D341Med (cell line): ENCODE measurements around the gene JRKL.

Experiments used
- DNase-seq: peaks from one replicate; pipeline ENCODE4 v3.0.0; 2012; ENCODE audit warnings: low spot score

JRKL gene

DNA sequence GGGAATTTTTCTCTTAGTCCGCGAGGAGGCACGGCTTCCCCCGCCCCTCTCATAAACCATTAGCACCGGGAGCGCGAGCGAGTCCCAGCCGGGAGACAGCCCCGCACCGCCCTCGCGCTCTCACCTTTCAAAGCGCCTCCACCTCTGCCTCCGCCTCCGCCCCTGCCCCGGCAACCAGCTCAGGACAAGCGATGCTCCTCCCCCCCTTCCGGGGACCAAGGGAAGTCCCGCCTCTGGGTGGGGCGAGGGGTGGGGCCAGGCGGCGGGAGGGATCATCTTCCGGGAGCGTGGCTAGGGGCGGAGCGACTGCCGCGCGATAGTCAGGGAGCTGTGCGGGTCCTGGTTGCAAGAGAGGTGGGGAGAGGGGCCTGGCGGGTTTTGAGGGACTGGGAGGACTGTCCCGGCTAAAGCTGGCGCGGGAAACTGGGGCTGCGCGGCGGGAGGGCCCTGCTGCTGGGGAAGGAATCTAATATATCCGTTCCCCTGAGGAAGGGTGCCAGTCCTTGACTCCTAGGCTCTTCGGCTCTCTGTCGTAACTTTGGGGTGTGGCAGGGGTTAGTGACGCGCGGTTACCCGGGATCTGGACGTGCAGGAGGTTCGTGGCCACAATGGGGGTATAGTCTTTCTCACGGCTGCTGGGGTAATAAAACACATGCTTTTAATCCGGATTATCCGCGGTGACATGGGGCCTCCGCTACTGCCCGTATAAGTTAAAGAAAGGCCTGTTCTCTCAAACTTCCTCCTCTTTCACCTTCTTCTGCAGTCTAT, at the start of gene JRKL, which contains the start of gene CCDC82:
JRKL (plus strand) TSS at position 294 of the 768 bp plus-strand sequence. CDS start 637 bp downstream, outside the sequence.
CCDC82 (minus strand) TSS at position 193 of the 768 bp plus-strand sequence. CDS start 5,165 bp downstream, outside the sequence.
- DNase-seq: peak; percentile 94

DNA sequence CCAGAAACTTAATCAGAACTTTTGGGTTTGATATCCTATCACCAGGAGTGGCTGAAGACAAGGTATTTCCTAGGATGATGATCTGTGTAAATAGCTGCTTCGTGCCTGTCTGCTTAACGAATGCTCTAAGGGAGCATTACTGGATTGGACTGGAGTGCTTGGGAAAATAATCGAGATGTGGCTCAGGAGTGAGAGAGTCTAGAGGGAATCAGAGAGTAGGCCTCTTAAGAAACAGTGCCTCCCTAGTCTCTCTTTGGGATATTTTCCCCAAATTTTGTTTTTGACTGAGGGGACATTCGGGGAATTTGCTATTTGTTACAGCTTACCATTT, 49.3 kb upstream of the JRKL start:
- DNase-seq: no peak

DNA sequence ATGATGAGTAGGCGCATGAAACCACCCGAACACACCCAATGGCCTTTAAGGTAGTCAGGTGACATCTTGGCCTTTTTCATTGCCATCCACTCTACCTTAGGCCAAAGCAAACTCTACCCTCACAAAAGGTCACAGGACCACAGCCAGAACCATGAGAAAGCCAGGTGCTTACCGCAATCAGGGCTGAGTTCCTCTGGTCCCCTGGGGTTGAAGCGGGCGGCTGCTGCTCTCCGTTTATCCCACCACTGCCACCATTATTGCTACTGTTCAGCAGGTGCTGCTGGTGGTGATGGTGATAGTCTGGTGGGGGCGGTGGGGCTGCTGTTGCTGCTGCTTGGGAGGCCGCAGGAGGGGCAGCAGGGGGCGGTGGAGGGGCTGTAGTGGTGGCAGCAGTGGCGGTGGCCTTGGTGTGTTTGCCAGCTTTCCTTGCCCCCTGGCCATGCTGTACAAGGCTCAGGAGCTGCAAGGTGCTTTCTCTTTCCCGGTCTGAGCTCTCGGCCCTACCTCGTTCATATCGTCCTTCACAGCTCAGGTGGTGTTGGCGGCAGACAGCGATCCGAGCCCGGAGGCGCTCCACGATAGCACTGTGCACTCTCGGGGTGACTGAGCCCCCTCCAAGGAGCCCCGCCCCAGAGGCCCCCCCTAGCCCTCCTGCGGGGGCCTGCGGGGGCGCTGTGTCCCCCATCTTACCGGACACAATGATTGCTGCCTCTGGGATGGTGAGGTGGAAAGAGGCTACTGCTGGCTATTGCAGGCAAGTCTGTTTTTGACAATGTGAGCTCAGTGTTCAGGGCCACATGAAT, 48.4 kb upstream of the JRKL start:
- DNase-seq: peak; percentile 64

DNA sequence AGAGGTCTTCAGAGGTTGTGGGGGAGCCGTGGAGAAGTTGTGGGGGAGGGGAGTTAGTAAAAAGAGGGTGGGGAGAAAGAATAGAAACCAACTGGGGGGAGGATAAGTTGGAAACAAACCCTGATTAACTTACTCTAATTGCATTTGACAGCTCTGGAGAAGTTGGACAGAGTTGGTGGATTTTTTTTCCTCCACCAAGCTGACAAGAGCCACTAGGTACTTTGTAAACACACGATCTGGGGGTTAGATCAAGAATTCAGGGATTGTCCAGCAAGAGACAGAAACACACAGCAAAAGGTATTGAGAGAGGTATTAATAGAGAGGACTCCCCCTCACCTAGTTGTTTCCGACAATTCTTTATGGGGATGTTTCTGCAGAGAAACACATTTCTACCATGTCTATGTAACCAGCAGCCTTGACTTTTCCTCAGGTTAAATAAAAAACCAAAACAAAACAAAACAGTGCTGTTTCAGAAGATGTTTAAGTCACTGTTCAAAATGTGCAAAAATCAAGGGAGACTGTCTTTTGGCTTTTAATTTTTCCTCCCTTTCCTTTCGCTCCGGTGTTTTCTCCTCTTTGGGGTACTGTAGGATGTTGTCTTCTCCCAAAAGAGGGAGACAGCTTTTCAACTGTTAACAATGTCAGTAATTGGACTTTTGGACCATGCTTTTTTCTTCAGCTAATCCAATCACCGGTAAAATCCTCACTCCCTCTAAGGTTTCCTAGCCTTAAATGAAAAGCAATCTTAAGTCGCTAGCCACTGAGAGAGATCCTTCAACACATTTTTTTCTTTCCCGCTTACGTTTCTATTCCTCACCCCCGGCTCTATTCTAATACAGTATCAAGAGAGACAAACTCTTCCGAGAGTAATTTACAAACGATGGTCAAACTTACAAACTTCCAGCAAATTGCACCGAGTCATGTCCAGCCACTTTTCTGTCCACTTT, 47.5 kb upstream of the JRKL start:
- DNase-seq: no peak

- DNase-seq: peak; percentile 94
Observed at GRCh38 chr11:96342961-96343711, 46.7 kb upstream of the JRKL start, which contains the start of gene MAML2. TSS of gene MAML2 (minus strand) at chr11:96343195. CDS start at chr11:96341895, 1,300 bp downstream.

GRCh38 chr11:96356848-96357247, 33.0 kb upstream of the JRKL start:
- DNase-seq: no peak

GRCh38 chr11:96357794-96358193, 32.0 kb upstream of the JRKL start:
- no peak for DNase-seq

DNA sequence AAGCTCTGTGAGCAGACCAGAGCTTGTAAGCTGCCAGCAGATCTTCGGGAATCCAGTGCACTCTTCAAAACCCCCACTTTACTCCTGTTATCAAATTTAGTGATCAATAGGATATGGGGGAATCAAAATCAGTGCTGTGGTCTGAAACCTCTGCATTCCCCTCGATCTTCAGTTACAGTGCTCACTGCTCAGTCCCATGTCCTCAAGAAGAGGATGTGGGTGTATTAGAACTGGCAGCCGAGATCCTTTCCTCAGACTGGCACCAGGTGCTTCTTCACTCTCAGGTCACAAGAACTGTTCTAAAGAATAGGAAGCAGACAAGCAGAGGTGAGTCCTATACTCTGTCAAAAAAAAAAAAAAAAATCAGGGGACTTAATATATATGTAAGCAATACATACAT, 31.5 kb upstream of the JRKL start:
- no peak for DNase-seq

DNA sequence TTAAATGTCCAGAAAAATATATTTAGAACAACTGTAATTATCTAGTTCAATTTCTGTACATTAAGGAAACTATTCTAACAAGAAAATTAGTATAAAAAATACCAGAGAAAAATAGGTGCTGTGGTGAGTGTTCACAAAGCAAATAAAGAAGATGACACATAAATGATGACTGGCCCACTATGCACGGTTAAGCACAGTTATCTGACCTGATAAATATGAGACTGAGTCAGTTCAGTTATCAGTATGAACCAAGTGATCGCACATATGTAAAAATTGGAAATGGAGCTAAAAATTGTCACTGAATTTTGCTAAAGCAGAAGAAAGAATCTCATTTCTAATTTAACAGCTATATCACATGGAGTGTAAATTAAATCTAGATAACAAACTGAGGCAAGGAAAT, 28.0 kb upstream of the JRKL start:
- DNase-seq: no peak

GRCh38 chr11:96365493-96365892, 24.3 kb upstream of the JRKL start:
- DNase-seq: no peak

DNA sequence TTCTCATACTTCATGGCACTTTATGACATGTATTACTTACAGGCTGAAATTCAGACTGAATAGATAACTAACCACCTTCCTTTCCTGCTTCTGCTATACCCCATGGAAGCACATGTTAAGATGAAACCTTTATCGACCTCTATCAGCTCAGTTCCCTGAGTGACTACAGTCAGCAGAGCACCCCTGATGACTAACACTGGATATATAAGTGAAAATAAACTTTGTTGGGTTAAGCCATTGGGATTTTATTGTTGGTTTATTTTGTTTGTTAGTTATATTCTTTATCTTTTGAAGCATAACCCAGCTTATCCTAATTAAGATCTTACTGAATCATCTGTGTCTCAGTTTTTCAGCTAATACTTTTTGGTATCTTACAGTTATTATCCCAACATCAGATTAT, 23.8 kb upstream of the JRKL start:
- no peak for DNase-seq

- DNase-seq: no peak
Observed at GRCh38 chr11:96367342-96367741, 22.5 kb upstream of the JRKL start.

DNA sequence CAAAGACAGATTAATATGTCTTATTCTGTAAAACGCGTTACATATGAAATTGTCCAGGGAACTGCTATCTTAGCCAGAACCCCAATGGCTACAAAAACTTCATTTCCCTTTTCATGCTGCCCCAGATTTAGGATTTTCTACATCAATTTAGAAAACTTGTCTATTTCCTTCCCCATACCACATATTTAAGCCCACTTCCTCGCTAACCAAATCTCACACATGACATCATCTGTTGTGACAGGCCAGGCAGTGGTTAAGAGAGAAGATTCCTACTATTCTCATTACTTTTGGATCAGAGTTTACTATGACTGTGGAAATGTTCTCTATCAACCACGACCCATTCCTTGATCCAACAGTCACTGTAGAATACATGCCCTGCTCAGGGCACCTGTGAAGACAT, 16.0 kb upstream of the JRKL start:
- no peak for DNase-seq

GRCh38 chr11:96376796-96377195, 13.0 kb upstream of the JRKL start:
- no peak for DNase-seq

DNA sequence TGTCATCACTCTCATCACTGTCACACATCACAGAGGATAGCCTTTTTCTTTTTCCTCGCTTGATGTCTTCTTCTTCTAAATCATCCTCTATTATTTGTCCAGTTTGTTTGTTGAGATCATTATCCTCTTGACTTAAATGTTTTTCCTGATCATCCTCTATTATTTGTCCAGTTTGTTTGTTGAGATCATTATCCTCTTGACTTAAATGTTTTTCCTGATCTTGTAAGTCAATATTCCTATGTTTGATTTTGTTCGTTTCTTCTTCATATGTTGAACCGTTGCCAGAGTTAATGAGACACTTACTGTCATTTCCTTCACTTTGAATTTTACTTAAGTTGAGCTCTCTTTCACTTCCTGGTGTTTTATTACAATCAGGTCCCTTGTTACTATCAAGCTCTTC, 5.7 kb upstream of the JRKL start:
- DNase-seq: no peak

DNA sequence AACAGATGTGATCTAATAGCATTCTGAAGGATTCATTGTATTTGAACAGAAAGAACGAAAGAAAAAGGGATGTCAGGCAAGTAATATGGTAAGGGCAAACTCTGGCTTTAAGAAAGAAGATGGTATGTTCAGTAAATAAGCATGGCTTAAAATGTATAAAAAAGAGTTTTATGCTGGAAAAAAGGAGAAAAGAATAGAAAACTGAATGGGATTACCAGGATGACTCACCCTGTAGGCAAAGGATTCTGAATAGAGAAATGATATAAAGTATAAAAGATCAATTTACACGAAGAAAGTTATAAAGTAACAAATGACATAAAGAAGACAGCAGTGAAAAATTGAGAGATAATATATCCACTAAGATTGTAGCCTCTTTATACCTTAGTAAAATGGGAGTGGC, 4.6 kb upstream of the JRKL start:
- no peak for DNase-seq

DNA sequence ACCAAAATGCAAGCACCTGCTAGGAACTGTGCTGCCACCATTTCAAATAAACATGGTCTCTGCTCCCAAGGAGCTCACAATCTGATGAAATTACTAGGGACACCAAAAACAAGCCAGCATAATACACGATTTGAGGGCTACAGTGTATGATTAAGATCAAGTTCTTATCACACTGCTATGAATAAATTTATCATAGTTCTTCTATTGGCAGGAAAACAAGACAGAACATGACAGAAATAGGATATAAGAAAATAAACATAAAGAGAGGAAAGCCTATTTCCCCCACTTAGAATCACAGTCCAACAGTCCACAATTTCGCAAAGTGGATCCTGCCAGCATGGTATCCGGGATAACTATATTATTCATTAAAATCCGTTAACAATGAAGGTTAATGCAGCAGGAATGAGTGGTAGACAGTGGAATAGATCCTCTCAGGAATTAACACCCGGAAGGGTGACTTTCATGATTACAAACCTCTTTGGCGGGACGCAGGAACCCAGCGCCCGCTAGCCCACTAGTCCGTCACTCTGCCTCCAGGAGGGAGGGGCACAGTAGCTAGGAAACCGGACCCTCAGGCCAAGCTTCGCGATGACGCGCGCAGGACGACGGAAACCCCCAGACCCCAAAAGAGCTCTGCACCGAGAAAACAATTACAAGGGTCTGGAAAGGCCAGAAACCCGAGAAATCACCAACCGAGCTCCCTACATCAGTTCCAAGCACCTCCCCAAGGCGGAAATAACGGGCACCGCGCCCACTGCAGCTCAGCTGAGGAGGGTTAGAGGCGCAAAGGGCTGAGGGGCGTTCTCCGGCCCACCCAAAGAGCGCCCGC, 708 bp upstream of the JRKL start:
- peak; percentile 69 for DNase-seq

GRCh38 chr11:96390488-96390792, 627 bp downstream of the JRKL start:
- no peak for DNase-seq

DNA sequence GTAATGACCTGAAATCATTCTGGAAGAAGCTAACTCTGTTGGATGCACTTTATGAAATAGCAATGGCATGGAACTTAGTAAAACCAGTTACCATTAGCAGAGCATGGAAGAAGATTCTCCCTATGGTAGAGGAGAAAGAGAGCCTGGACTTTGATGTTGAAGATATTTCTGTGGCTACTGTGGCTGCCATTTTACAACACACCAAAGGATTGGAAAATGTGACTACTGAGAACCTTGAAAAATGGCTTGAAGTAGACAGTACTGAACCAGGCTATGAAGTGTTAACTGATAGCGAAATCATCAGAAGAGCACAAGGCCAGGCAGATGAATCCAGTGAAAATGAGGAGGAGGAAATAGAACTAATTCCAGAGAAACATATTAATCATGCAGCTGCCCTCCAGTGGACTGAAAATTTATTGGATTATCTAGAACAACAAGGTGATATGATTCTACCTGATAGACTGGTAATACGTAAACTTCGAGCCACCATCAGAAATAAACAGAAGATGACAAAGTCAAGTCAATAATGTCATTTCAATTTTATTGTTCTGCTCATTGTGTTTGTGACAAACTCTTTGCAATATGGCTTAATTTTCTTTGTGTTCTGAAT, 2.0 kb downstream of the JRKL start:
- no peak for DNase-seq

- peak; percentile 30 for DNase-seq
Observed at GRCh38 chr11:96393753-96394348, 4.0 kb downstream of the JRKL start.
